ENCODE measurements around the gene TFAP2A.

DNA sequence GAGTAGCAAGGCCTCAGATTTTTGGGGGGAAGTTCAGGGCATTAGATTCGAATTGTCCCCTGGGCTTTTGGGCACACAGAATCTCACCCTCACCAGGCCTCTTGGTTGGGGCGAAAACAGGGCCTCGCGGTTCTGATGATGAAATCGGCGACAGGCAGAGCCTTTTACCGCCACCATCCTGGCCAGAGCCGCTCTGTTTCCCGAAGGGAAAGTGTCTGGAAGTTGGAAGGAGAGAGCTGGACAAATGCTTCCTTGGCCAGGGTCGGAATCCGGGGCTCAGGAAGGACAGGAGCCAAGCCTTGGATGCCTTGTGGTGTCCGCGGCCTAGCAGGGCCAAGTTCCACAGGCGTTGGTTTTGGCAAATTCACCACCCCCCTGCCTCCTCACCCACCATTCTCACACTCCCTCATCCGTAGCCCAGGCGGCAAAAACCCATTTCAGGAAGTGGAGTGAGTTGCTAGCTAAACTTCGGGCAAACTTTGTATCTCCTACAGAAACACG lies 3.5 kb upstream of the TFAP2A start:
- TF ChIP-seq, protein P1, sequence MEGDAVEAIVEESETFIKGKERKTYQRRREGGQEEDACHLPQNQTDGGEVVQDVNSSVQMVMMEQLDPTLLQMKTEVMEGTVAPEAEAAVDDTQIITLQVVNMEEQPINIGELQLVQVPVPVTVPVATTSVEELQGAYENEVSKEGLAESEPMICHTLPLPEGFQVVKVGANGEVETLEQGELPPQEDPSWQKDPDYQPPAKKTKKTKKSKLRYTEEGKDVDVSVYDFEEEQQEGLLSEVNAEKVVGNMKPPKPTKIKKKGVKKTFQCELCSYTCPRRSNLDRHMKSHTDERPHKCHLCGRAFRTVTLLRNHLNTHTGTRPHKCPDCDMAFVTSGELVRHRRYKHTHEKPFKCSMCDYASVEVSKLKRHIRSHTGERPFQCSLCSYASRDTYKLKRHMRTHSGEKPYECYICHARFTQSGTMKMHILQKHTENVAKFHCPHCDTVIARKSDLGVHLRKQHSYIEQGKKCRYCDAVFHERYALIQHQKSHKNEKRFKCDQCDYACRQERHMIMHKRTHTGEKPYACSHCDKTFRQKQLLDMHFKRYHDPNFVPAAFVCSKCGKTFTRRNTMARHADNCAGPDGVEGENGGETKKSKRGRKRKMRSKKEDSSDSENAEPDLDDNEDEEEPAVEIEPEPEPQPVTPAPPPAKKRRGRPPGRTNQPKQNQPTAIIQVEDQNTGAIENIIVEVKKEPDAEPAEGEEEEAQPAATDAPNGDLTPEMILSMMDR (IDR thresholded peaks at IDR 0.05 in 8 of 11, conservative IDR thresholded peaks at IDR 0.05 in 3 of 11), result no peak
- no peak for TF ChIP-seq POLR2A (IDR thresholded peaks at IDR 0.05)
- TF ChIP-seq POLR2AphosphoS5 (IDR thresholded peaks at IDR 0.05), result no peak

All from spleen (tissue), 7 donors.